ENCODE results near the gene OTOP3.
"Not testable (repeated sequence)": the region's sequence is repeated elsewhere in the genome, so short reads cannot be mapped to it uniquely, and the experiment has no call there.

Gene OTOP3

GRCh38 chr17:74963656-74964055 lies 28.0 kb downstream of the OTOP3 start:
- DNase-seq = no peak

- DNase-seq = no peak
These were observed 28.6 kb downstream of the OTOP3 start for GRCh38 chr17:74964246-74964761.

DNA sequence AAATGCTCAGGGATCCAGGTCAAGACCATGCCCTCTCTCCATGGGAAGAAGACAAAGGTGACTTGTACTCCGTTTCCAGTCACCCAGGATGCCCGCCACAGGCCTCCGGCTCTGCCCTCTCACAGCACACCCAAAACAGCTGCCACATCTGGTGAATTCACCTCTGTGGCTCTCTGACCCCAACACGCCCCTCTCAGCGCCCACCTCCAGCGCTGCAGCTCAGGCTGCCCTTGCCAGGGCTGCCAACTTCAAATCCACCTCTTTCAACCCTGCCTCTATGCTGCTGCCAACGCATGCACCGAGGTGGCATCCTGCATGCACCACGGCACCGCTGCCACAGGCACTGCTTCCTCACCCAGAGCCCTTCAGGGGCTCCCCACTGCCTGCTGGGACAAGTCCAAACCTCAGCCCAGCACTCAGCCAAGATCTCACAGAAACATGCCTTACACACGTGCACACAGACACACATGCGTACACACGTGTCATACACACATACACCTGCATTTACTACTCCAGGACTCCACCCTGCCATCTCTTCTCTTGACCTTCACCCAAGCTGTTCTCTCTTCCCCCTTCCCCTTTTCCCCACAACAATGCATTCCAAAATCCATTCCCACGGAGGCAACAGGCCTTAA lies 29.4 kb downstream of the OTOP3 start:
- no peak for DNase-seq

DNA sequence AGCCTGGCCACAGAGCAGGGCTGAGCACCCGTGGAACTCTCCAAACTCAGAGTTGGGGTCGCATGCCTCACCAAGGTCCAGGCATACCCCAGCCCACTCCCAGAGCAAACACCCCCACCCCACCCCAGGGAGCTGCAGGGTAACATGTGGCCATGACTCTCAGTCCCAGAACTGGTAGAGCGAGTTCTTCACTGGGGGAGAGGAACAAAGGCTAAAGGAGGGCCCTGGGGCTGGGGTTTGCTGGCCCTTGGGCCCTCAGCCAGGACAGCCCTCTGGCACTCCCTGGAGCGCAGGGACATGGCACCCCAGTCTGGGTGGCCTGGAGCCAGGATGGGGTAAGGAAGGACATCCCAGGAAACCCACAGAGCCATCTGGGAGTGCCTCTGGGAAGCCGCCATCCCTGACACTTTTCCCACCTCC lies 32.7 kb downstream of the OTOP3 start:
- no peak for DNase-seq

GRCh38 chr17:74969501-74969900 lies 33.8 kb downstream of the OTOP3 start:
- DNase-seq = not testable (repeated sequence)

DNA sequence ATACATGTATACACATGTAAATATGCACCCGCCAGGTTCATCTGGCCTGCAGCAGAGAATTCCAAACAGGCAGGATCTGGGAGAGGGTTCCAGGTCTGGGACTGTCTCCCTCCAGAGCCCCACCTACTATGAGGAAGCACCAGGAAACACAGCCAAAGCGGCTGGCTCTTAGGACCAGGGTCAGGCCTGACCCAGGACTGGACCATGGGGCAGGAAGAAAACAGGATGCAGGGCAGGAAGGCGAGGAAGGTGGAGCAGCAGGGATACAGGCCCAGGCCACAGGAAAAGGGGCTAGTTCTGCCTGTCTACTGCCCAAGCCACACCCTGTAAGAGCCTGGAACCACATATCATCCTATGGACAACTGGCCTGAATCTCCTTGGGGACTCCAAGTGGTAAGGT lies 34.7 kb downstream of the OTOP3 start:
- no peak for DNase-seq

- DNase-seq = no peak
These were observed 35.6 kb downstream of the OTOP3 start for GRCh38 chr17:74971069-74971841.

DNA sequence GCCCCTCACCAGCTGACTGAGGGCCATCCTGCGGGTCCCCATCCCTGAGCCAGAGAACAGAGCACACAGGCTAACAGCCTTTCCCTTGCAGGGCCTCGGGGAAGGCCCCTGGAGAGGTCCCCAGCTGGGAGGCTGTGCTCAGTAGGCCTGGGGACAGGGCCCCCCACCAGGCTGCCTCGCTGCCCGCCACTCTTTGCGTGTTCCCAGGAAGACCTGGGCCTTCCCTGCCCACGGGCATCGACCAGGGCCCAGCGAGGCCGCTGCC lies 36.1 kb downstream of the OTOP3 start:
- no peak for DNase-seq

- DNase-seq = peak; percentile 93
These were observed 36.6 kb downstream of the OTOP3 start, which contains the start of gene HID1 for GRCh38 chr17:74972107-74972972. TSS of gene HID1 (minus strand) at chr17:74972759. CDS start at chr17:74972656, 103 bp downstream.

- DNase-seq = no peak
These were observed 37.3 kb downstream of the OTOP3 start for GRCh38 chr17:74972973-74973328.

DNA sequence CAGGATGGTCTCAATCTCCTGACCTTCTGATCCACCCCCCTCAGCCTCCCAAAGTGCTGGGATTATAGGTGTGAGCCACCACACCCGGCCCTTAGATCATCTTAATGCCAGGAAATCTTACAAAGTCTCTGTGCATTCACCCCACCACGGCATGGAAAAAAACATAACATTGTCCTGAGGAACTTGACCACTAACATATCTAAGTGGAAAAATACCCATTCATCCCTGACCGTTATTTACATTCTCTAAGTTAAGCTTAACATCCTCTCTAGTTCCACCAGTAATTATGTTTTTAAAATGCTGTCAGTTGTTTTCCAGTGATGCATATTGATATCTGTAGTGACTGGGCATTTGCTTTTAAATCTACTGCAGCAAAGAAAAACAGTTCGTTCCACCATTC lies 40.2 kb downstream of the OTOP3 start:
- no peak for DNase-seq

- DNase-seq = no peak
These were observed 42.1 kb downstream of the OTOP3 start for GRCh38 chr17:74977802-74978201.

DNA sequence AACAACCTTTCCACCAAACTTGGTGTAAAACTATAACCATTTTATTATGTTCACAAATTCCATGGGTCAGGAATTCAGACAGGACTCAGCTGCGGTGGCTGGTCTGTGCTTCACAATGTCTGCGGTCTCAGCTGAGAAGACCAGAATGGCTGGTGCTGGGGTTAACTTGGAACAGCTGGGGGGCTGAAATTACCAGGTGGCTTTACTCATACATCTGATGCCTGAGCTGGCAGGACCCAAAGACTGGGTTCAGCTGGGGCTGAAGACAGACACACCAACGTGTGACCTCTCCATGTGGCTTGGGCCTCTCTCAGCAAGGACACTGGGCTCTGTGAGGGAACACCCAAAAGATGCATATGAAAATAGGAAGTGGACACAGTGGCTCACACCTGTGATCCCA lies 42.5 kb downstream of the OTOP3 start:
- DNase-seq = no peak

DNA sequence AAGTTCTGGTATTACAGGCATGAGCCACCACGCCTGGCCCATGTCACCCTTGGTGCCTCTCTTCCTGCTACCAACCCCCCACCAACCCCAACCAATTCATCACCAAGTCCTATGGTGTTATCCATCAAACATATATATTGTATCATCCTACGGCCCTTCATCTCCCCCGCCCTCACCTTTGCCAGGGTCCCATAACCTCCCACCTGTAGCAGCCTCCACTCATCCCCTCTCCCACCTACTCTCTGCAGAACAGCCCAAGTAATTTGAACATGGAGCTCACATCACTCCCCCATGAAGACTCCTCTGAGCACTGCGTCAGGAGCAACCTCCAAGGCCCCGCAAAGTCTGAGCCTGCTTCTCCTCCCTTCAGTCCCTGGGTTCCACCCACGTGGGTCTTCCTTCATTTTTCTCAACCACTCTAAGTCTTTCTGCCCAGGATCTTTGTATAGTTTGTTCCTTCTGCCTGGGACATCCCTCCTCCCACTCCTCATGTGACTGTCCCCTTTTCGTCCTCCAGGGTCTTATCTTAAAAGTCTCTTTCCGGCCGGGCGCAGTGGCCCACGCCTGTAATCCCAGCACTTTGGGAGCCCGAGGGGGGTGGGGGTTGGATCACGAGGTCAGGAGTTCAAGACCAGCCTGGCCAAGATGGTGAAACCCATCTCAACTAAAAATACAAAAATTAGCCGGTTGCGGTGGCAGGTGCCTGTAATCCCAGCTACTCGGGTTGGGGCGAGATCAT lies 43.9 kb downstream of the OTOP3 start:
- no peak for DNase-seq

DNA sequence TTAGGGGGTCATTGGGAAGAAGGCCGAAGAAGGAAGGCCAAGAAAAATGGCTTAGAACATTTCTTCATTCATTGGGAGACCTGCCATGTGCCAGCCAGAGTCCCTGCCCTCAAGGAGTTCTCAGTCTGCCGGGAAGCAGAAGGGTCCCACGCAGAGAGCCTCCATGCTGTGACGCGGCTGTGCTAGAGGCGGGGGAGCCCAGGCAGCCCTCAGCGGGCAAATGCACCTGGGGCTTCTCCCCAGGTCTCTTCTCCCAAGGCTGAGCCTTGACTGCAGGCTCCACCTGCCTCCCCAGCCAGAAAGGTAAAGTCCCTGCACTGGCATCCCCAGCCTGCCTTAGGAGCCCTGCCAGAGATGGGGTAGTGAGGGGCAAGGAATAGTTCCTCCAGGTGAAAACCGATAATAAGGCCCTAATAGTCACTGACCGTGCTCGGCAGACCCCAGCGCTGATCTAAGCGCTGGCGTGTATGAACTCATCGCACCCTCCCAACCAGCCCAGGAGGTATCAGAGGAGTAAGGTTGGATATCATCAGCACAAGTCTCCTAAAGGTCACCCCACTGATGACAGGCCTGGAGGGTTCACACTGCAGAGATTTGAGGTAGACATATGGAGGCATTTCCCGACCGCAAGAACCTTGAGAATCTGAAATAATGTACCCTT lies 45.8 kb downstream of the OTOP3 start:
- DNase-seq = no peak

- peak; percentile 91 for DNase-seq
These were observed 46.4 kb downstream of the OTOP3 start for GRCh38 chr17:74981979-74982662.

DNA sequence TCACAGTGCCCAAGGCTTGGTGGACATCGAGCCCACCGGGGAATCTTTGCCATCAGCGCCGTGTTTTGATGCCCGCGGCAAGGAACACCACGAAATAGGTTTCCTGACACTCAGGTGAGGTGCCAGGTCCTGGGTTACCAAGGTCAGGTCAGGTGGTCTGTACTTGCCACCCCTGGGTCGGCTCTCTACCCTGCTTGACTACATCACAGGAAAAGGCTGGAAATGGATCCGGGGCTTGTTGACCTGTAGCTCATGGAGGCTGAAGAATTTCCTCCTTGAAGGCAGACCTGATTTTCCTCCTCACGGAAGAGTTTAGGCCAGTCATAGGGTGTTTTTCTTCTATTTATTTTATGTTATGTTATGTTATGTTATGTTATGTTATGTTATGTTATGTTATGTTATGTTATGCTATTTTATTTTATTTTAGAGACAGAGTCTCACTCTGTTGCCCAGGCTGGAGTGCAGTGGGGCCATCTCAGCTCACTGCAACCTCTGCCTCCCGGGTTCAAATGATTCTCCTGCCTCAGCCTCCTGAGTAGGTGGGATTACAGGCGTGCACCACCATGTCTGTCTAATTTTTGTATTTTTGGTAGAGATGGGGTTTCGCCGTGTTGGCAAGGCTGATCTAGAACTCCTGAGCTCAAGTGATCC lies 47.1 kb downstream of the OTOP3 start:
- DNase-seq = peak; percentile 58

GRCh38 chr17:74986206-74986576 lies 50.5 kb downstream of the OTOP3 start:
- DNase-seq = no peak

DNA sequence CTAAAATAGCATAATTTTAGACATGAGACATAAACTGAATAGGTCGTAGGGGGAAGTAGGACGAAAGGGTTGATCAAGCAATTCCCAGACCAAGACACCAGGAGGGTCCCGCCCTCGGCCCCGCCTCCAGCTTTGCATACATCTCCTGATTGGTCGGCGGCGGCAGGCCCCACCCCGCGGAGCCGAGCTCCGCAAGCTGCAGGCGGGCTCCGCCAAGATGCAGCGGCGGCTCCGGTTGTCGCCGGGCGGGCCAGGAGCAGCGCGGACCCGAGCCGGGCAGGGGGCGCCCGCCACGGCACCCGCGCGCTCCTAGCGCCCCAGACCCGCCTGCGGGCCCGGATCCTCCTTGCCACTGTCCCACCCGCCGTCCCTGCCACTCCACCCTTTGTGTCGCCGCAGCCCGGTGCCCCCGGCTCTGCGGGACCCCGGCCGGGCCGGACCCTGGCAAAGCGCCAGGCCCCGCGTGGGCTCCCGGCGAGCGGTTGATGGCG lies 51.8 kb downstream of the OTOP3 start, which contains the start of gene CDR2L:
Gene CDR2L (plus strand): TSS at position 215 of the 491 bp plus-strand sequence. CDS start 412 bp downstream, outside the sequence.
- peak; percentile 96 for DNase-seq

DNA sequence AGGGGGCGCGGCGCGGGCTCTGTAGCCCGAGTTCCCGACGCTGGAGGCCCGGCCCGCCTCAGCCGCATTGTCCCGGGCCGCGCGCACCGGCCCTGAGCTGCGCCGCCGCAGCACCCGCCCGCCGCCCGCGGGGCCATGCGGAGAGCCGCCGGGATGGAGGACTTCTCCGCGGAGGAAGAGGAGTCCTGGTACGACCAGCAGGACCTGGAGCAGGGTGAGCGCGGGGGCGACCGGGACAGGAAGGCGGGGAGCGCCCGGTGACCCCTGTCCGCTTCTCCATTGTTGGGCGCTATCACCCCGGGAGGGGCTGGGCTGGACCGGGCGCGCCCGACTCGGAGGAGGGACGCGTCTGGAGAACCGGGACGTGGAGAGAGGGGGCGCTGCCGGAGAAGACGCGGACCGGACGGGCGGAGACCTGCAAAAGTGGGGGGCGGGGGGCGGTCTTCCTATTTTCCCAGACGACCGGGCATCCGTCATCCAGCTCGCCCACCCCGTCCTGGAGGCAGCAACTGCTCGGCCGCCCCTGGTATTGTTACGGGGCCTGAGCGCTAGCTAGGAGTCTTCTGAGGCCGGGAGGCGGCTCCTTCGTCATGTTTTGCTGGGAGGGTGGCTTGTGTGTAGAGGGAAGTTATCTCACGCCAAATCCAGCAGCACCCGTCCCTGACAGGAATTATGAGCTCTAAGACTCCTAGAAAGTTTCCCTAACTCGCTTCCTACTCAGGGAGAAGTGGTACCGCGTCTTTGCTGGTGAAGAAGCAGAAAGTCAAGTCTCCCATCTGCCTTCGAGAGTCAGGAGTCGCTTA lies 52.4 kb downstream of the OTOP3 start:
- peak; percentile 75 for DNase-seq

All from NCI-H69 (cell line).